NOMO-1 treated with DMSO at 0.1 percent for 48 hours (cell line): ENCODE results near the gene LRRTM1.

Source experiments
- DNase-seq: peaks from one replicate; lab custom pipeline; 2025; ENCODE audit not compliant: unreplicated experiment; lab: John Stamatoyannopoulos, UW

The LRRTM1 gene

DNA sequence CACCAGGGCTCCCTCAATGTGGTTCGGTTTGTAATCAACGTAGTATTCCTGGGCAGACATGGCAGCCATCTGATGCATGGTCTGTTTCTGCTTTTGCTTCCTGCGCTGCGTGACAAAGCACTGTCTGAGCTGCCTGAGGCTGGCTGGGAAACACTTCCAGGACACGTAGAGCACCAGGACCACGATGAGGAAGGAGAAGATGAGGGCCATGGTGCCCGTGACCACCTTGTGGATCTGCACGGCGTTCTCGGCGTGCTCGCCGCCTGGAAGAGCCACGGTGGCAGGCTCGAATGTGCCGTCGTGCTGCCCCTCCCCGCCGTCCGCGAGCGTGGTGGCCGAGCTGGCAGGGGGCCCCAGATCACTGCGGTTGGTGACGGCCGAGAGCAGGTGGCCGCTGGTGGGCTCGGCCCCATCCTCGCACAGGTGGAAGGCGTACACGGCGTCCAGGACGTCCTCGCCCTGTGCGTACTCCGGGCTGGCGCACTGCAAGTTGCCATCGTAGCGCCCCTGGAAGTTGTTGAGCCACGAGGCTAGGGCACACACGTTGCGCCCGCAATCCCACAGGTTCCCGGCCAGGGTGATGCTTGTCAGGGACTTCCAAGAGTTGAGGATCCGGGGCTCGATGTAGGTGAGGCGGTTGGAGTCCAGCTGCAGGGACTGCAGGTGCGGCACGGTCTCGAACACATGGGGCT, 2.1 kb downstream of the LRRTM1 start:
- no peak for DNase-seq

DNA sequence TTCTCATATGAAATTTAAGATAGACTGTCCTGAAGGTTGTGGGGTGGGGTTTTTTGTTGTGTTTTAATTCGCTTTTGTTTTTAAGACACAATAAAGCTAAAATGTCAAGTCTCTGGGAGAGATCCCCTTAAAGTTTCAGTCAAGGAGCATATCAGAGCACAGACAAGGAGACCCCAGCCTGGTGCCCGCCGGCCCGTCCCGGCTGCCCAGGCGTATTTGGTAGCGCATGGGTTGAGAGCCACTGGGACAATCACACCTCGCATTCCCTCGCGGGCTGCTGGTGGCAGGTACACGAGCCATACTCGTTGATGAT, 2.6 kb downstream of the LRRTM1 start:
- DNase-seq = no peak

DNA sequence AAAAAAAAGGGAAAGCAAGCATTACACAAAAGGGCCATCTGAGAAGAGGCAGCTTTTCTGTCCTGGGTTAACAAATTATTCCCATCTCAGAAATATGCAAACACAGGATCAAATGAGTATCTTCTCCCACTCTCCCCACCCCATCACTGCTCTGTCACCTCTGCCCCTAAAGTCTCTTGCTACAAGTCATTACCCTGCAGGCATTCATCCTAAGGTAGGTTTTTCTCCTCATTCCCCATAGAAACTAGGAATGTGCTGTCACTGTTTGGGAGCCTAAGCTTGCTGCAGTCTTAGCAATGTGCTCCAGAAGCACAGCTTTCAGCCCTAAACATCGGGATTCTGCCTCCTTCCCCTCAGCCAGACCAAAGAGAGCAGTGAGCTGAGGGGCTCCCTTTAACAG, 3.6 kb downstream of the LRRTM1 start:
- DNase-seq = no peak

DNA sequence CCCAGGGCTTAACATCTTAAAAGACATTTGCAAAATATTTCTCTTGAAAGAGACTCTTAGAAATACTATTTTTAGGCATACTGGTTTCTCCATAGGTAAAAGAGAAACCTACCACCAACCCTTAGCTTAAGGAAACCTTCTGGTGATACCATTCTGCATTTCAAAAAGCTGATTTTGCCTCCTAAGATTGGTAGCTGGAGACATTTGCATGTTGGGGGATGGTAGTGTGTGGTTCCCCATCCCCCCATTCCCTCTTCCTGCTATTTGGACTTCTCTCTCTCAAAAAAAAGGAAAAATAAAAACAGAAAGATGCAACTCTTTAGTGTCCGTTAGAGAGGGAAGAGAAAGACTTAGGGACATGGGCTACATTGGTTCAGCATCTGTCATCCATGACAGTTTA, 4.2 kb downstream of the LRRTM1 start:
- no peak for DNase-seq

DNA sequence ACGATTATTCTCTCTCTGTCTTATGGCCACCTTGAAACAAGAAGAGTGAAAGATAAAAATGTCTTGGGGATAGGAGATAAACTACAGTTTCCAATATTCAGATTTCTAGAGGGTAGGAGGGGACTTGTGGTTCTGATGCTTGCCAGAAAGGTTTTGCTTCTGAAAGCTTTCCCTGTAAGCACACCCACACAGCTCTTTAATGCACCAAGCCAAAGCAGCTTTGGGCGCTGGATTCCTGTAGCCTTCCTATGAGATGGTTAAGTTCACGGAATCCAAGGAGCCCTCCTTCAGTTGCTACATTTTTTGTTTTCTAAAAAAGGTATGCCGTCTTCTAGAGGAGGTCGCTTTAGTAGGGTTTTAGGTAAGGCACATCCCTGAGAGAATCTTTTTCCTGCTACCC, 4.9 kb downstream of the LRRTM1 start:
- DNase-seq = no peak

DNA sequence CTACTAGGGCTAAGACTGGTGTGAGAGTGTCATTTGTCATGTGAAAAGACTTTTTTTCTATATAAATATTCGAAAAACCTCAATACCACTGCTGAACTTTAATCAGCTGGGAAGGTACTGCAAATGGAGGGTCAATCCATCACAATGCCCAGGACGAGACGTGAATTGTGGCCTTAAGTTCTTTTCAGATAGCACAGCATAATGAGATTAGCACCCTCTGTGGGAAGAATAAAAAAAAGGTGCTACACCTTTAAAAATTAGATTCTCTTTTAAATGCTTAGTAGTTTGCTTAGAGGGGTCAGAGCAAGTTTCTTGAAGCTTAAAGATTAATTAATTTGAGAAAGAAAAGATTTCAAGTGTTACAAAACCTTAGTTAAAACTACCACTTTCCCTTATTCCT, 5.6 kb downstream of the LRRTM1 start:
- DNase-seq = no peak

DNA sequence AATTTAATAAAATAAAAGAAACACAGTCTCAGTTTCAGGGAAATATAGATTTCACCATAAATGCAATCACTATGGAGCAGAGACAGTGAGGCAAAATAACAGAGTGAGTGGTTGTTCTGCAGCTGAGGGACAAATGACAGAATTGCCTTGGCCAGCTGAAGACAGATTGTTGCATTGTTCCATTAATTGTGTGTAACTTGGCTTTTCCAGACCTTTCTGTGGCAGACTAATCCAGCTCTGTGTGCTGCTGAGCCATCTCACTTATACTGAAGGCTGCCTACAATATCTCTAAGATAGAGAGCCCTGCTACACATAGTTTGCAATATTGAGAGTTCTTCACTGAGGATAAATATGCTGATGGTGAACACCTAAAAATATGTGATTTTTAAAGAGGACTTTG, 11.5 kb downstream of the LRRTM1 start:
- no peak for DNase-seq

DNA sequence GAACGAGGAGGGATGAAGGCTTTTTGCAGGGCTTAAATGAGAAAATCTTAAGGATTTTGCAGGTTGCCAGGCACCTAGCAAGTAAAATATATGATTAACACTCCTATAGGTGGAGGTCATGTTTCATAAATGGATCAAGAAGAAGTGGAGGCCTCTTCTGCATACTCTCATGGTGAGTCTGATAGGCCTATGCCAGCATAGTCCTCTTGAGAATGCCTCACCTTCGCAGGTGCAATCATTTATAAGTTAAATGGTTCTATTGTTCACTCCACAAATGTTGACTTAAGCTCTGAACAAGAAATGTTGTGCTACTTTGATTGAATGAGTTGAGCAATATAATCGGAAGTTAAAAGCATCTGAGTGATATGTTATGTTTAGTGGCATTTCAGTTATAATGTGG, 12.1 kb downstream of the LRRTM1 start:
- DNase-seq = no peak

DNA sequence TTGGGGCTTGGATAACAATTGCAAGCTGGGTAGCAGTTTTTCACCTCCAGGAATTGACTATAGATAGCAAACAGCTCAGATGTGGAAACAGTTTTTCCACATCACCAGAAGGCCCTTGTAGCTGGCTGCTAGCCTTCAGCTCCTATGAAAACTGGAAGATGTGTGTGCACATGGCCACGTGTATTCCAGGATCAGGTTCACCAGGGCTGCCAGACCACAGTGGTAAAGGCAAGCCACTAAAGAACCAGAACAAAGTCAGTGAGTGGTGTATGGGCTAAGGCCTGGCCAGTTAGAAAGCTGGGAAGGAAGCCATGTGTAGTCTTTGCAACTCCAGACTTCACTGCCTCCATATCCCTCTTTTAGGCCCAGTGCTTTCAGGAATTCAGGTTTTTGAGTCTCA, 12.9 kb downstream of the LRRTM1 start:
- no peak for DNase-seq

DNA sequence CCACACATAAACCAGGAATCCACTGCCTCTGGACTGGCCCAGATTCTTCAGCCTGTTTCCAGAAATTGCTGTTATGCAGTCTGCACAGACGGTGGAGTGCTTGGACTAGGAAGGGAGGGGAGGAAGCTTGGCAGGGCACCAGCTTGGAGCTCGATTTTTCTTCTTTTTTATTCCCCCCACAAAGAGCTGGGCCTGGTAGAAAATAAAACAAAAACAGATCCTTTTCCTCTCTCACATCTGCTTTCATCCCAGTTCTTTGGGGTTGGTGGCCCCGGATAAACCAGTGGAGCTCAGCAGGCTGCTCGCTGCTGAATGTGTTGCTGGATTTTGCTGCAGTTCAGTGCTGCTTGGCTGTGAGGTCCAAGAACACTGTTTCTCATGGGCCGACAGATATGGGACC, 16.0 kb downstream of the LRRTM1 start:
- DNase-seq = no peak

DNA sequence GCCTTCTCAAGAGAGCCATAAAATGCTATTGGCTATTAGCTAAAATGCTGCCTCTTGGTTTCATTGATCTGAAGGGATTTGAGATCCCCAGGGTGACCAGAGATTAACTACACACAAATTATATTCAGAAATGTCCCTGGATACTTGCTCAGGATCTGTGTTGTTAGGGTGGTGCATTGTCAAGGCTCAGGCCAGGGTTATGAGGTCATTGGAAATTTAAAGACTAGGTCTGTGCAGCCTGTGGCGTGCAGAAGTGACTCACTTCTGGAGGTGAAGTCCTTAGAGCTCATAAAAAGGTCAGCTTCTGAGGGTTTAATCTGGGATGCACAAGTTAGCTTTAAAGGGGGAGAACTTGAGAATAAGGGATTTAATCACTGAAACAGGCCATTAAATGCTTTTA, 23.5 kb downstream of the LRRTM1 start:
- DNase-seq = no peak

DNA sequence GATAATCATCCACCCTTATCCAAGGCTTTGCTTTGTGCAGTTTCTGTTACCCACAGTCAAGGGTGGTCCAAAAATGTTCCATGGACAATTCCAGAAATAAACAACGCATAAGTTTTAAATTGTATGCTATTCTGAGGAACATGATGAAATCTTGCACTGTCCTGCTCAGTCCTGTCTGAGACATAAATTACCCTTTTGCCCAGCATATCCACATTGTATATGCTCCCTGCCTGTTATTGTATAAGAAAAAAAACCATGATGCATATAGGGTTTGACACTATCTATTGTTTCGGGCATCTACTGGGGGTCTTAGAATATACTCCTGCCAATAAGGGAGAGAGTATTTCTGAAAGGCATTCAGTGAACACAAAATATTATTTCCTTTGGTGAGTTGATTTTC, 24.0 kb downstream of the LRRTM1 start:
- no peak for DNase-seq

DNA sequence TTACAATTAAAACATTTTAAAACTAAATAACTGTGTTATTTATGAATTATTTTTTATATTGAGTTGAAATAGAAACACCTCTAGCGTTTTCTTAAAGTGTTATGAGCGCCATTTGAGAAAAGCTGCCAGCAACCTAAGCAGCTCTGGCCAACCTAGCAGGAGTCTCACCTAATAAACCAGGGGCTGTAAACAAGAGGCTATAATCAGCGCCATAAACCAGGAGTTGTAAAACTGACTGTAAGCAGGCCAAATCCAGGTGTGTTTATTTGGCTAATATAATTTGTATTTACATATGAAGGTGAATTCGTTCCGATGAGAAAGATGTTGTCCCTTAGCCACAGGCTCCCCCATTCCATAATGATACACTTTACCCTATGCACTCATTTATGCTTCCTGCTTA, 34.7 kb downstream of the LRRTM1 start:
- no peak for DNase-seq

DNA sequence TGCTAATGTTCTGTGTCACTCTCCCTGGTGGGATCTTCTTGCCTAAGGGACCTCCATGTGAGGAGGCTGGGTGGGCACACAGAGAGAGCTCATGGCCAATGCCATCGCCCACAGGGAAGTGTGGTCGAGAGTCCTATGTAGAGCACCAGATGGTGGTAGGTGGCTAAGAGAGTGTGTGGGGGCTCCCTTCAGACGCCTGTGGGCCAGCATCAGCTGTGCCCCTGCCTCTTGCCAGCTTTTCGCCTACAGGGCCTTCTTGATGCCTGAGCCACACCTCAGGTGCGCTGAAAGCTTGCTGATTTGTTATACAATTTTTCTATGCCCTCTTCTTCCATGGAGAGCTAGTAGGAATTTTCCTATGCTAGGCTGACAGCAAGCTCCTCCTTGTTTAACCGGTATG, 38.3 kb downstream of the LRRTM1 start:
- no peak for DNase-seq

DNA sequence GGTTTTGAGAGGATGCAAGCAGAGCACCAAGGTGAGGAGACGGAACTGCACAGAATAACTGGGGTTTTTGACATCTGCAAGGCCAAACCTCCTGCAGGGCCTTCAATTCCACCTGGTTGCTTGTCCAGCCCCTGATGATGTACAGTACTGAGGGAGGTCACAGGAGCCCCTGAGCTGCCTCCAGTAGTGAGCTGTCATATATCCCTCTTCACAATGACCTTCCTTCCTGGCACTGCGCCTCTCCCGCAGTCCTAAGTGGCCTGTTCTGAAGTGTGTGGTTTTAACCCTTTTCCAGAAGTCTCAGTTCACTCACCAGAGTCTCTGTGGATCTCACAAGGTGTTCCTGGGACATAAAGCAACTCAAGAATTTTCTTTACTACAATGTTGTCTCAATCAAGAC, 45.3 kb downstream of the LRRTM1 start:
- DNase-seq = no peak

DNA sequence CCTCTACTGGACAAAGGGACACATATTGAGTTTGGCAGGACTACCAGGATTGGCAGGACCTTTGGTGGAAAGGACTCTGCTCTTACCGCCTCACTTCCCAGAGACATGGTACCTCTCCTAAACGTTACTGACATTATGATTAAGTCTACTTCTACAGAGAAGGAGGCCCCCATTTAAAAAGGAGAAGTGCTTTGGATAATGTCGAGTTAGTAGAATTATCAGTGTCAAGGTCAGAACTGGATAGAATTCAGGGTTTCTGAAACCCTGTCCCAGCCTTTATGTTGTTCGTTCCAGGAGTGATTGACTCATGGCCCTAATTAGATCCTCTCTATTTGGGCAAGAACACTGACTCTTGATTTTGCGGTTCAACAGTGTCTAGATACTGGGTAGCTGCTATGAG, 45.8 kb downstream of the LRRTM1 start:
- no peak for DNase-seq

DNA sequence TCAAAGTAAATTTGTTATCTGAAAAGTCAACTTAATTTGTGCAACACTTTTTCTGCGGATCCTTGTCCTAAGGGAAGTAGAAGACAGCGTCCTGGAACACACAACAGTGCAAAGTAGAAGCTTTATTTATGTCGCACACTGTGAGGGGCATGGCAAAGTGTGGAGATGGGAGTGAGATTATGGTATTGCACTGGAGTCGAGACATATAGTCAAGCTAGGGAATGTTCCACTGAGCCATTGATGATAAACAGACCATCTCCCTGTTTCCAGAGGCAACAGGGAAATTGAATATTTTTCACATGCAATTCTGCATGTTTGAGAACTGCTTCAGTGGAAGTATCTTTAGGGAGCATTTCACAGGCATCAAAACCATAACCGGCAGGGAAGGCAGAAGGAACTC, 46.2 kb downstream of the LRRTM1 start:
- no peak for DNase-seq

DNA sequence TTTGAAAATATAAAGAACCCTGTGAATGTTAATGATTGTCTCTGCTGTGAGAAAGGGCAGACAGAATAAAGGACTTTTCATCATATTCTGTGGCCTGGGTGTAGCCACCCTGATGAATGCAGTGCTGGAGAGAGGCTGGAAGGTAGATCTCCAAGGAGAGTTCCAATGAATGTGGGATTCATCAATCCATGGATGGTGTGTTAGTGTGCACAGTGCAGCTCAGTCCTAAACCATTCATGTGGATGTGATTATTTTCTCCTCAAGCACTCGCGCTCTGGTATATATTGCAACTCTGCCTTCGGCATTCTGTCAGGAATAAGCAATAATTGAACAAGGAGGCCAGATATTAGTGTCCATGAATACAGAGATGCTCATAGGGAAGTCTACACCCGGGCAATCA, 47.1 kb downstream of the LRRTM1 start:
- DNase-seq = no peak

DNA sequence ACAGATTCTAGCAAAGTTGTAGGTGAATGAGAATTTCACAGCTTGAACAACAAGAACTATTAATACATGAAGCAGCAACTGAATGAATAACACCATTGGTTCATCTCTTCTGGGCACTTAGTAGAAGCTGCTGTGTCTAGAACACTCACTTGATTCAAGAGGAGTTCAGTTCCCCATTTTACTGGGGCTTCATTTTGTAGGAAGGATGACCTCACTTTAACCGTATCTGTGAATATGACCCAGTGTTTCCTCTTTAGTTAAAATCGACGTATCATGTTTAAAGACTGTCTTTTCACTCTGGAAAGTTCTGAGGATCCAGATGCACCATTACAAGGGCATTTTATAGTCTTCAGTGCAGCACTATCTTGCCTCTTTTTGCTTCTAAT, 47.8 kb downstream of the LRRTM1 start:
- DNase-seq = peak; percentile 73

DNA sequence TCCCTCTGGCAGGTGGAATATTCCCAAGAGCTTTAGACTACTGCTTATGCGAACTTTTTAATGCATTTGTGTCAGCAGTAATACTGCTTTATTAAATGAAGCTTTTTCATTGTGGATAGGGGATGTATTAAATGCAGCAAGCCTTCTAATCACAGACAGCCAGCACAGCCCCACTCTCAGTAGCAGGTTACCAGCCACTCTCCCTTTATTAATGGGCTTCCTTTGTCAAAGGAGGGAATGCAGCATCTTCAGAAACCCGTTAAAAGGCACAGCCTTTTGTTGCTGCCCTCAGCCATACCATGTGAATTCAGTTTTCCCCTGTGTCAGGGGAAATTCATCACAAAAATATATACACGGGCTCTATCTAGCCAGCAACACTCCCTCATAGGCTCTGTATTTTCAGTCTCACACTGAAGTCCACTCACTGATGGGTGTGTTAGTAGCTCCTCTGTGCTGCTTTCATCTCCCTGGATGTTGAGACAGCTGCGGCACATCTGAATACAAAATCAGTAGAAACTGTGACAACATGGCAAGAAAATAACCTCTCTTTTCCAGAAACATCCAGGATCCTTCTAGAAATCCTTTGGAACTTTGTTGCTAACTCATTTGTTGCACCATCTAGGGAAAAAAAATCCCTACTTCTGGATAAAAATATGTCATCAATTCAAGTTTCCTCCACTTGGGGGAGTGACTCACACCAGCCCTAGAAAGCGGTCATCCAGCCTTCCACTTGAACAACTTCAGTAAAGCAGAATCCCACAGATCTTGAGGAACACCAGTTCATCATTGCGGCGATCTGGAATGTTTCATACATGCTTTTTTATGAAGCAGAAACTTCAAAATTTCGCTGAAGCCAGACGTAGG, 48.4 kb downstream of the LRRTM1 start:
- DNase-seq = no peak

DNA sequence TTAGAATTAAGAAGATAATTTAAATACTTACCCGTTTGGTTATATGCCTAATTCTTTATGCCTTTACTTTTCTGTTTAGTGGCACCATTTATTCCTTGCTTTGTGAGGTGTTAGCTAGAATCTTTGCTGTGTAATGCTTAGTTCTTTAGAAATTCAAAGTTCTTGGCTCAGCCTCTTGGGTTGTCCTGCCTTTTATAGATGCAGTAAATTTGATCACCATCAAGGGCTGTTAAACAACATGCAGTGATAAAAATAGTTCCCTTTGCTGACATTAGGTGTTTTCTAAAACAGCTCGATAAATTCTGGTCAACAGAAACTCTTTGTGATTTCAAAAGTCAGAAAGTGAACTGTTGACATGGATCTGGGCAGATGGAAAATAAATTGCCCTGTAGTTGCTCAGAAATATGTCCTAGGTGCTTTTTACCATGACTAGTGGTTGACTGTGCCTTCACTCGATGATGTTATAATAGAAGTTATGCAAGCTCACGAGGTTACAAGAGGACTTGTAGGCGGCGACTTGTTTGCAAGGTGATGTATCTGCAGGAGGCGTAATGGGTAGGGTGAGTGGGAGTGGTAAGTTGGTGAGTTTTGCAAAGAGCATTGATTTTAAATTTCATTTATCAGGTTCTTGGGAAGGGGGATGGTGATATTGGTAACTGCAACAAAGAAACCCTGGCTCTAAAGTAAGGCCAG, 52.1 kb downstream of the LRRTM1 start:
- DNase-seq = no peak
